ENCODE measurements around the gene PTK7.
"Not testable (repeated sequence)": the region's sequence is repeated elsewhere in the genome, so short reads cannot be mapped to it uniquely, and the experiment has no call there.

PTK7 gene

GRCh38 chr6:43129434-43130194 is 53.5 kb downstream of the PTK7 start:
- H3K27ac Mint-ChIP-seq: no peak overlapping the region
- H3K4me3 Mint-ChIP-seq: no peak overlapping the region
- H3K9me3 Mint-ChIP-seq: no peaks in the 10 kb centered on the region
- H3K36me3 Mint-ChIP-seq (ENCODE audit: low read depth): no peaks in the 10 kb centered on the region
- H3K4me1 Mint-ChIP-seq (ENCODE audit: low read depth): no peaks in the 10 kb centered on the region
- no peaks in the 10 kb centered on the region for H3K27me3 Mint-ChIP-seq

- no peak overlapping the region for H3K27ac Mint-ChIP-seq
- H3K4me1 Mint-ChIP-seq (ENCODE audit: low read depth): no peaks in the 10 kb centered on the region
- no peaks in the 10 kb centered on the region for H3K36me3 Mint-ChIP-seq (ENCODE audit: low read depth)
- no peak overlapping the region for H3K4me3 Mint-ChIP-seq
- no peaks in the 10 kb centered on the region for H3K9me3 Mint-ChIP-seq
- H3K27me3 Mint-ChIP-seq: no peaks in the 10 kb centered on the region
Measured at GRCh38 chr6:43130429-43130828, 54.3 kb downstream of the PTK7 start.

- not testable (repeated sequence) for H3K9me3 Mint-ChIP-seq; H3K27ac Mint-ChIP-seq; H3K27me3 Mint-ChIP-seq; H3K4me3 Mint-ChIP-seq; H3K36me3 Mint-ChIP-seq (ENCODE audit: low read depth); H3K4me1 Mint-ChIP-seq (ENCODE audit: low read depth)
Measured at GRCh38 chr6:43131379-43131778, 55.3 kb downstream of the PTK7 start.

- H3K27me3 Mint-ChIP-seq: no peaks in the 10 kb centered on the region
- no peak overlapping the region for H3K4me3 Mint-ChIP-seq
- no peaks in the 10 kb centered on the region for H3K36me3 Mint-ChIP-seq (ENCODE audit: low read depth)
- no peaks in the 10 kb centered on the region for H3K9me3 Mint-ChIP-seq
- no peak overlapping the region for H3K27ac Mint-ChIP-seq
- peaks cover 18% of the 10 kb centered on the region for H3K4me1 Mint-ChIP-seq (ENCODE audit: low read depth)
Measured at GRCh38 chr6:43138267-43138666, 62.2 kb downstream of the PTK7 start.

- H3K27me3 Mint-ChIP-seq; H3K4me3 Mint-ChIP-seq; H3K9me3 Mint-ChIP-seq; H3K36me3 Mint-ChIP-seq (ENCODE audit: low read depth); H3K27ac Mint-ChIP-seq: not testable (repeated sequence)
- H3K4me1 Mint-ChIP-seq (ENCODE audit: low read depth): peaks cover 25% of the 10 kb centered on the region
Measured at GRCh38 chr6:43139973-43140372, 63.9 kb downstream of the PTK7 start.

- Mint-ChIP-seq H3K27ac (no peak overlapping the region), H3K27me3 (no peaks in the 10 kb centered on the region), H3K9me3 (no peaks in the 10 kb centered on the region), H3K36me3 (ENCODE audit: low read depth) (no peaks in the 10 kb centered on the region), H3K4me1 (ENCODE audit: low read depth) (peaks cover 25% of the 10 kb centered on the region), H3K4me3 (no peak overlapping the region)
Measured at GRCh38 chr6:43141644-43142043, 65.5 kb downstream of the PTK7 start.

GRCh38 chr6:43142101-43142500 is 66.0 kb downstream of the PTK7 start:
- H3K27me3 Mint-ChIP-seq: no peaks in the 10 kb centered on the region
- no peaks in the 10 kb centered on the region for H3K36me3 Mint-ChIP-seq (ENCODE audit: low read depth)
- H3K27ac Mint-ChIP-seq: peak overlapping the region; percentile 87
- no peaks in the 10 kb centered on the region for H3K9me3 Mint-ChIP-seq
- peak overlapping the region; percentile 59 for H3K4me3 Mint-ChIP-seq
- peaks cover 25% of the 10 kb centered on the region for H3K4me1 Mint-ChIP-seq (ENCODE audit: low read depth)

GRCh38 chr6:43143235-43144128 is 67.4 kb downstream of the PTK7 start:
- H3K27me3 Mint-ChIP-seq: no peaks in the 10 kb centered on the region
- peaks cover 25% of the 10 kb centered on the region for H3K4me1 Mint-ChIP-seq (ENCODE audit: low read depth)
- no peaks in the 10 kb centered on the region for H3K36me3 Mint-ChIP-seq (ENCODE audit: low read depth)

GRCh38 chr6:43144879-43145278 is 68.8 kb downstream of the PTK7 start:
- Mint-ChIP-seq H3K27me3 (no peaks in the 10 kb centered on the region), H3K27ac (no peak overlapping the region), H3K4me3 (no peak overlapping the region), H3K4me1 (ENCODE audit: low read depth) (peaks cover 25% of the 10 kb centered on the region), H3K9me3 (no peaks in the 10 kb centered on the region), H3K36me3 (ENCODE audit: low read depth) (no peaks in the 10 kb centered on the region)

More at GRCh38 chr6:43143235-43144128, 67.4 kb downstream of the PTK7 start:
- Mint-ChIP-seq H3K4me3 (peak overlapping the region; percentile 15), H3K9me3 (no peaks in the 10 kb centered on the region), H3K27ac (peak overlapping the region; percentile 87)

- Mint-ChIP-seq H3K9me3 (no peaks in the 10 kb centered on the region), H3K27me3 (no peaks in the 10 kb centered on the region), H3K27ac (no peak overlapping the region), H3K36me3 (ENCODE audit: low read depth) (no peaks in the 10 kb centered on the region), H3K4me3 (no peak overlapping the region), H3K4me1 (ENCODE audit: low read depth) (peaks cover 22% of the 10 kb centered on the region)
Measured at GRCh38 chr6:43146261-43146660, 70.1 kb downstream of the PTK7 start.

GRCh38 chr6:43146709-43147688 is 70.9 kb downstream of the PTK7 start:
- H3K27me3 Mint-ChIP-seq: no peaks in the 10 kb centered on the region
- no peak overlapping the region for H3K4me3 Mint-ChIP-seq
- H3K27ac Mint-ChIP-seq: no peak overlapping the region
- no peaks in the 10 kb centered on the region for H3K36me3 Mint-ChIP-seq (ENCODE audit: low read depth)
- H3K9me3 Mint-ChIP-seq: no peaks in the 10 kb centered on the region
- peaks cover 19% of the 10 kb centered on the region for H3K4me1 Mint-ChIP-seq (ENCODE audit: low read depth)

GRCh38 chr6:43147691-43148477 is 71.8 kb downstream of the PTK7 start:
- H3K36me3 Mint-ChIP-seq (ENCODE audit: low read depth): no peaks in the 10 kb centered on the region
- no peak overlapping the region for H3K4me3 Mint-ChIP-seq
- H3K9me3 Mint-ChIP-seq: no peaks in the 10 kb centered on the region
- H3K4me1 Mint-ChIP-seq (ENCODE audit: low read depth): peaks cover 11% of the 10 kb centered on the region
- no peak overlapping the region for H3K27ac Mint-ChIP-seq
- H3K27me3 Mint-ChIP-seq: no peaks in the 10 kb centered on the region

- Mint-ChIP-seq H3K4me3 (no peak overlapping the region), H3K27ac (no peak overlapping the region), H3K9me3 (no peaks in the 10 kb centered on the region), H3K36me3 (ENCODE audit: low read depth) (no peaks in the 10 kb centered on the region), H3K4me1 (ENCODE audit: low read depth) (no peaks in the 10 kb centered on the region), H3K27me3 (no peaks in the 10 kb centered on the region)
Measured at GRCh38 chr6:43149265-43149664, 73.2 kb downstream of the PTK7 start.

Measured in stimulated activated naive CD8-positive, alpha-beta T cell treated with anti-CD3 and anti-CD28 coated beads, Interleukin-15, Interleukin-2, amounts not matched to agents 100 ng/mL and 50 ng/mL, for 24 hours (primary cell).